NCI-H1048 (cell line): ENCODE measurements around the gene CHRD.

Experiments
- DNase-seq: peaks from one replicate; lab custom pipeline; 2025; lab: John Stamatoyannopoulos, UW

The CHRD gene

GRCh38 chr3:184360929-184361531 lies 18.8 kb upstream of the CHRD start:
- DNase-seq: no peak

GRCh38 chr3:184361532-184361931 lies 18.3 kb upstream of the CHRD start, which contains the start of the genes CLCN2 and POLR2H:
CLCN2 (minus strand) TSS chr3:184361605; CDS start chr3:184361479, 126 bp downstream.
POLR2H (plus strand) TSS chr3:184361710; CDS start chr3:184363493, 1,783 bp downstream.
- peak; percentile 39 for DNase-seq

- DNase-seq: no peak
These were observed 17.8 kb upstream of the CHRD start for GRCh38 chr3:184361932-184362667.

GRCh38 chr3:184362668-184363546 lies 16.9 kb upstream of the CHRD start:
- peak; percentile 96 for DNase-seq

GRCh38 chr3:184366619-184367289 lies 13.1 kb upstream of the CHRD start:
- no peak for DNase-seq

- DNase-seq: no peak
These were observed 11.7 kb upstream of the CHRD start for GRCh38 chr3:184368116-184368515.

GRCh38 chr3:184368586-184369183 lies 11.2 kb upstream of the CHRD start:
- no peak for DNase-seq

- DNase-seq: no peak
These were observed 8.3 kb upstream of the CHRD start for GRCh38 chr3:184371570-184372018.

GRCh38 chr3:184372296-184372821 lies 7.5 kb upstream of the CHRD start:
- DNase-seq: no peak

- no peak for DNase-seq
These were observed 6.9 kb upstream of the CHRD start for GRCh38 chr3:184372911-184373310.

- no peak for DNase-seq
These were observed 6.4 kb upstream of the CHRD start for GRCh38 chr3:184373422-184373821.

- DNase-seq: no peak
These were observed 4.0 kb upstream of the CHRD start for GRCh38 chr3:184375747-184376461.

- no peak for DNase-seq
These were observed 2.5 kb upstream of the CHRD start for GRCh38 chr3:184377374-184377773.

- DNase-seq: no peak
These were observed 1.9 kb upstream of the CHRD start, which contains the start of gene THPO for GRCh38 chr3:184377882-184378445. THPO (minus strand) TSS chr3:184378207; CDS start chr3:184376259, 1,948 bp downstream.

- no peak for DNase-seq
These were observed 1.1 kb upstream of the CHRD start for GRCh38 chr3:184378651-184379357.

- DNase-seq: no peak
These were observed 352 bp downstream of the CHRD start for GRCh38 chr3:184380185-184380626.

GRCh38 chr3:184380627-184381260 lies 890 bp downstream of the CHRD start:
- DNase-seq: no peak

- no peak for DNase-seq
These were observed 1.7 kb downstream of the CHRD start for GRCh38 chr3:184381261-184382224.
